Colonic mucosa (tissue), 4 donors: ENCODE results near the gene RNF224. TPM values are rescaled to one million over a fixed set of nuclear protein-coding genes. Genes with fewer than 3 reads are reported as not detected.
"Not testable (repeated sequence)": the region's sequence is repeated elsewhere in the genome, so short reads cannot be mapped to it uniquely, and the experiment has no call there.

ENCODE experiments used
- DNase-seq: peaks from one replicate; pipeline ENCODE4 v3.0.0-alpha.2; 2020
- H3K27ac ChIP-seq: fragments of 200-600 bp; one replicate; pipeline ENCODE4 v1.8.0; 2021
- H3K27me3 ChIP-seq: fragments of 200-600 bp; one replicate; pipeline ENCODE4 v1.8.0; 2021
- H3K36me3 ChIP-seq: fragments of 200-600 bp; one replicate; pipeline ENCODE4 v1.8.0; 2021
- H3K4me1 ChIP-seq: fragments of 200-600 bp; one replicate; pipeline ENCODE4 v1.8.0; 2021; ENCODE audit warnings: mild to moderate bottlenecking
- H3K4me3 ChIP-seq: fragments of 200-600 bp; one replicate; pipeline ENCODE4 v1.8.0; 2021
- H3K9ac ChIP-seq, 2 donors: one replicate each; pipeline ENCODE4 v1.7.0; 2013; ENCODE audit warnings: control low read depth in 2 of 2, low read depth in 2 of 2, low read length in 2 of 2
- H3K9me3 ChIP-seq: fragments of 200-600 bp; one replicate; pipeline ENCODE4 v1.8.0; 2021
- intact Hi-C: fragments of 100-400 bp; cut with DNase I; formaldehyde crosslinking; loops from one replicate; pipeline ENCODE4 v1.14.1; 2022
- total RNA-seq, 2 donors: library from RNA; stranded (reverse); fragmentation: NEBNext Ultra II Directional in 1 of 2; extraction: Animal tissue kit (Norgen Biotek cat#: 25700) in 1 of 2; gene quantifications; one replicate each; pipeline ENCODE4 v1.2.1, GENCODE V29; 2021
- TF ChIP-seq, protein P1 (sequence below): fragments of 200-600 bp; IDR thresholded peaks from one replicate; pipeline ENCODE4 v1.8.0; 2022; ENCODE audit warnings: antibody characterized with exemption, mild to moderate bottlenecking
- donor health status: healthy.
- donor health status: DM: no; HTN: no; CAD: no.
- donor health status: DM: no; HTN: no; CAD: no.

Gene RNF224
- total RNA-seq, 2 donors from 2014 or later, result not detected

DNA sequence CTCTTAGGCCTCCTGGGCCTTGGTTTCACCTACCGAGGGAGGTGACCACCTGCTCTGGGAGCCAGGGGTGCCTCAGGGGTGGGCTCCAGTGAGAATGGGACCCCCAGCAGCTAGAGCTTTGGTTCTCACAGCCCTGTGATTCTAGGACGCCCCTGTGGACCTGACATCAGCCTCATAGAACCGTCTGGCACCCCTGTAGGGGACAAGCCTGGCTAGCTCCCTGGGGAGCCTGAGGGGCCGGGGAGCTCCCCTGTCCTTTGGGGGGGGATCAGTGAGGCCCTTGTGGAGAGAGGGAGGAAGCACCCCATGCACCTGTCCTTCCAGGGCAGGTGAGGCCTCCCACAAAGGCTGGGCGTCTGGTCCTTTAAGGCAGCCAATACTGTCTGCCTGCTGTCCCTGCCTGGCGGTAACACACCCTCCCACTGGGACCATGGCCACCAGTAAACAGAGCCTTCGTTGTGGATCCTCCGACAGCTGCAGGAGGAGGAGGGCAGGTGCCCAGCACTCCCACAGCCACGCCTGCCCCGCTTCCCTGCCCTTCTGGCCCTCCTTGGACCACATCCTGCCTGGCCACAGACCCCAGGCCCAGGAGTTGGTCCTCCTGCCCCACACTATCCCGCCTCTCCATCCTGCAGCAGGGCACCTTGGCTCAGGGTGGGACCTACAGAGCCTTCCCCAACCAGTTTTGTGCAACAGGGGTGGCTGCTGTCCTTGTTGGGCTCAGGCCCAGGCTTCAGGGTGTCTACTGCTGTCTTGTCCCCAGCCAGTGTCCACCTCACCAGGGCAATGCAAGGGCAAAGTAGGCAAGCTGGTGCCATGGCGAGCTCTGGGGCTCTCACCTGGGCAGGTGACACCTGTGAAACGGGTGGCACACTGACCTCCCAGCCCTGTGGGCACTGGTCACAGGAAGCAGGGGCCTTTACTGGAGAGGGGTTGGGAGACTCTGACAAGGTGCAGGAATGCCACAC is 10.7 kb downstream of the RNF224 start:
- H3K9me3 ChIP-seq, result no peaks in the 10 kb centered on the region

GRCh38 chr9:137239541-137240200 is 12.4 kb downstream of the RNF224 start:
- H3K9me3 ChIP-seq, intact Hi-C loops, H3K27me3 ChIP-seq, DNase-seq: not testable (repeated sequence)
- peak overlapping the region; percentile 99 for H3K27ac ChIP-seq
- peaks cover 10% of the 10 kb centered on the region for H3K36me3 ChIP-seq
- H3K4me1 ChIP-seq, result peaks cover 36% of the 10 kb centered on the region
- H3K9ac ChIP-seq, result peak overlapping the region; percentile 78 to 91
- peak overlapping the region; percentile 67 for H3K4me3 ChIP-seq

More for the DNA sequence above, 10.7 kb downstream of the RNF224 start:
- H3K27me3 ChIP-seq, result peaks cover 17% of the 10 kb centered on the region
- H3K9ac ChIP-seq, result peak overlapping the region; percentile 60 to 77
- peak; percentile 78 for DNase-seq
- TF ChIP-seq, protein P1, sequence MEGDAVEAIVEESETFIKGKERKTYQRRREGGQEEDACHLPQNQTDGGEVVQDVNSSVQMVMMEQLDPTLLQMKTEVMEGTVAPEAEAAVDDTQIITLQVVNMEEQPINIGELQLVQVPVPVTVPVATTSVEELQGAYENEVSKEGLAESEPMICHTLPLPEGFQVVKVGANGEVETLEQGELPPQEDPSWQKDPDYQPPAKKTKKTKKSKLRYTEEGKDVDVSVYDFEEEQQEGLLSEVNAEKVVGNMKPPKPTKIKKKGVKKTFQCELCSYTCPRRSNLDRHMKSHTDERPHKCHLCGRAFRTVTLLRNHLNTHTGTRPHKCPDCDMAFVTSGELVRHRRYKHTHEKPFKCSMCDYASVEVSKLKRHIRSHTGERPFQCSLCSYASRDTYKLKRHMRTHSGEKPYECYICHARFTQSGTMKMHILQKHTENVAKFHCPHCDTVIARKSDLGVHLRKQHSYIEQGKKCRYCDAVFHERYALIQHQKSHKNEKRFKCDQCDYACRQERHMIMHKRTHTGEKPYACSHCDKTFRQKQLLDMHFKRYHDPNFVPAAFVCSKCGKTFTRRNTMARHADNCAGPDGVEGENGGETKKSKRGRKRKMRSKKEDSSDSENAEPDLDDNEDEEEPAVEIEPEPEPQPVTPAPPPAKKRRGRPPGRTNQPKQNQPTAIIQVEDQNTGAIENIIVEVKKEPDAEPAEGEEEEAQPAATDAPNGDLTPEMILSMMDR, result no peak
- H3K4me3 ChIP-seq, result no peak overlapping the region
- peaks cover 5% of the 10 kb centered on the region for H3K36me3 ChIP-seq
- peaks cover 33% of the 10 kb centered on the region for H3K4me1 ChIP-seq
- peak overlapping the region; percentile 54 for H3K27ac ChIP-seq
- intact Hi-C loops, result no loop called here

DNA sequence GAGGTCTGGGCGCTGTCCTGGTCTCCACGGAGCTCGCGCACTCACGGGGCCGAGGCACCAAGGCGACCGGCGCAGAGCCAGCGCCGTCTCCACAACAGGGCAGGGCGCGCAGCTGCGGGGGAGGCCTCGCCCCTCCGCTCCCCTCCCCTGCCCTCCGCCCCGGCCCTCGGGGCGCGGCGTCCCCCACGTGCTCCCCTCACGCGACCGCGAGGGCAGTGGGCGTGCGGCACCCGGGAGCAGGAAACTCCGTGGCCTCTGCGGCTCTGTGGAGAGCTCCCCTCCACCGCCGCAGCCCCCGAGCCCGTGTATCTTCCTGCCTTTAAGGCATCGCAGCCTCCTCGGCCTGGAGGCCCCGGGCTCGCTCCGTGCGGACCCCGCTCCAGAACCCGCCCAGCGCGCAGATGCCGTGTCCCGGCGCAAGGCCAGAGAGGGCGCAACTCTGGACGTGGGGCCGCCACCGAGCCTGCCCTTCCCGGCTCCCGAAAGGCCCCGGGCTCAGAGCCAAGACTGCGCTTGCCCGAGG is 13.1 kb downstream of the RNF224 start:
- Histone ChIP-seq H3K9ac (peak overlapping the region; percentile 78 to 91), H3K9me3 (no peaks in the 10 kb centered on the region), H3K36me3 (peaks cover 10% of the 10 kb centered on the region), H3K27me3 (no peaks in the 10 kb centered on the region), H3K4me3 (peak overlapping the region; percentile 67), H3K27ac (peak overlapping the region; percentile 99), H3K4me1 (peaks cover 36% of the 10 kb centered on the region)
- TF ChIP-seq, protein P1, result no peak
- intact Hi-C loops, result no loop called here
- peak; percentile 81 for DNase-seq

DNA sequence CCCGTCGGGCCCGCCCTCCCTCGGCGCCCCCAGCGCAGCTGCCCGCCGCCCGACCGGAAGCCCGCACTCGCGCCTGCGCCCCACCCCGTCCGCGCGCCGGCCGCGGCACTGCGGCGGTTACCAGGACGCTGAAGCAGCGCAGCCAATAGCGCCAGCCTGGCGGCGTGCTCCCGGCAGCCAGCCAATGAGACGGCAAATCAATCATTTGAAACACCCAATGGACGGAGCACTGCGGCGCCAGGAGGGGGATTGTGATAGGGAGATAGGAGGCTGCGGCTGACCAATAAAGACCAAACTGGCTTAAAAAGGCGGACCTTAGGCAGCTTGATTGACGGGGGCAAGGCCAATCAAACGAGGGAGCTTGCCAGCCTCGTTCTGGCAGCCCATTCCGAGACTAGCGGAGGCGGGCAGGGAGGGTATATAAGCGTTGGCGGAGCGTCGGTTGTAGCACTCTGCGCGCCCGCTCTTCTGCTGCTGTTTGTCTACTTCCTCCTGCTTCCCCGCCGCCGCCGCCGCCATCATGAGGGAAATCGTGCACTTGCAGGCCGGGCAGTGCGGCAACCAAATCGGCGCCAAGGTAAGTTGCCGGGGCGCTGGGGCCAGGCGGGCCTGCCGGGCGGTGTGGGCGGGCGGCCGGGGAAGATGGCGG is 13.7 kb downstream of the RNF224 start, which contains the start of gene TUBB4B:
TSS of gene TUBB4B (plus strand) at position 447 of the 649 bp plus-strand sequence. CDS start at position 521, 74 bp downstream.
- H3K4me1 ChIP-seq, result peaks cover 36% of the 10 kb centered on the region
- intact Hi-C loops, result no loop called here

DNA sequence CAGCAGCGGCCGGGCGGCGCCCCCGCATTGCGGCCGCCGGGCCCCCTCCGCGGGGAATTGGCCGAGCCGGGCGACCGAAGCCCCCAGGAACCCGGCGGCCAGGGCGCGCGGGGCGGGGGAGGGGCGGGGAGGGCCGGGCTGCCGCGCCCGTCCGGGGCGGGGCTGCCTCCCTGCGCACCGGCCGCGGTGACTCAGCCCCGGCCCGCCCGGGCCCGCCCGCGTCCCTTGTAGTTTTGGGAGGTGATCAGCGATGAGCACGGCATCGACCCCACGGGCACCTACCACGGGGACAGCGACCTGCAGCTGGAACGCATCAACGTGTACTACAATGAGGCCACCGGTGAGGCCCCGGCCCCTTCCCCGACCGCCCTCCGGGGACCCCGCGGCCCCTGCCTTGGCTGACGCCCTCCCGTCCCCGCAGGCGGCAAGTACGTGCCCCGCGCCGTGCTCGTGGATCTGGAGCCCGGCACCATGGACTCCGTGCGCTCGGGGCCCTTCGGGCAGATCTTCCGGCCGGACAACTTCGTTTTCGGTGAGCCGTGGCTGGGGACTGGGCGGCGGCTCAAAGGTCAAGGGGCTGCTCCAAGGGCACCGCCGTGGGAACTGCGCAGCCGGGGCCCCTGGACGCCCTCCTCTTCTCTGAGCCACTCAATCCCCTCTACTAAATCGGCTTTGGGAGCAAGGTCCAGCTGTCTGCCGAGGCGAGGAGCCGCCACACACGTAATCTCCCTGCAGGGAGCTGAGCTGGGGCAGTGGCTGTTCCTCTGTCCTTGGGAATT is 14.4 kb downstream of the RNF224 start:
- Histone ChIP-seq H3K27me3 (no peaks in the 10 kb centered on the region), H3K36me3 (peaks cover 10% of the 10 kb centered on the region), H3K4me3 (peak overlapping the region; percentile 96), H3K4me1 (peaks cover 29% of the 10 kb centered on the region), H3K9me3 (no peaks in the 10 kb centered on the region), H3K9ac (peak overlapping the region; percentile 96 to 97), H3K27ac (peak overlapping the region; percentile 89)
- peak; percentile 71 for DNase-seq
- TF ChIP-seq, protein P1, result no peak
- intact Hi-C loops, result no loop called here

More for the DNA sequence above, 13.7 kb downstream of the RNF224 start, which contains the start of gene TUBB4B:
- peak; percentile 99 for DNase-seq
- no peaks in the 10 kb centered on the region for H3K9me3 ChIP-seq
- H3K36me3 ChIP-seq, result peaks cover 10% of the 10 kb centered on the region
- peak within 1 kb of the TSS; percentile 96 to 97 for H3K9ac ChIP-seq
- H3K27ac ChIP-seq, result peak within 1 kb of the TSS; percentile 99
- TF ChIP-seq, protein P1, result no peak
- H3K4me3 ChIP-seq, result peak within 1 kb of the TSS; percentile 96
- no peaks in the 10 kb centered on the region for H3K27me3 ChIP-seq
